Kidney tubule cell (primary cell): ENCODE measurements around the gene JMJD1C.
"Not testable (repeated sequence)": the region's sequence is repeated elsewhere in the genome, so short reads cannot be mapped to it uniquely, and the experiment has no call there.

Experiments used
- DNase-seq: peaks from one replicate; pipeline ENCODE4 v3.0.0-alpha.2; 2018; ENCODE audit warnings: low spot score

JMJD1C gene, protein sequence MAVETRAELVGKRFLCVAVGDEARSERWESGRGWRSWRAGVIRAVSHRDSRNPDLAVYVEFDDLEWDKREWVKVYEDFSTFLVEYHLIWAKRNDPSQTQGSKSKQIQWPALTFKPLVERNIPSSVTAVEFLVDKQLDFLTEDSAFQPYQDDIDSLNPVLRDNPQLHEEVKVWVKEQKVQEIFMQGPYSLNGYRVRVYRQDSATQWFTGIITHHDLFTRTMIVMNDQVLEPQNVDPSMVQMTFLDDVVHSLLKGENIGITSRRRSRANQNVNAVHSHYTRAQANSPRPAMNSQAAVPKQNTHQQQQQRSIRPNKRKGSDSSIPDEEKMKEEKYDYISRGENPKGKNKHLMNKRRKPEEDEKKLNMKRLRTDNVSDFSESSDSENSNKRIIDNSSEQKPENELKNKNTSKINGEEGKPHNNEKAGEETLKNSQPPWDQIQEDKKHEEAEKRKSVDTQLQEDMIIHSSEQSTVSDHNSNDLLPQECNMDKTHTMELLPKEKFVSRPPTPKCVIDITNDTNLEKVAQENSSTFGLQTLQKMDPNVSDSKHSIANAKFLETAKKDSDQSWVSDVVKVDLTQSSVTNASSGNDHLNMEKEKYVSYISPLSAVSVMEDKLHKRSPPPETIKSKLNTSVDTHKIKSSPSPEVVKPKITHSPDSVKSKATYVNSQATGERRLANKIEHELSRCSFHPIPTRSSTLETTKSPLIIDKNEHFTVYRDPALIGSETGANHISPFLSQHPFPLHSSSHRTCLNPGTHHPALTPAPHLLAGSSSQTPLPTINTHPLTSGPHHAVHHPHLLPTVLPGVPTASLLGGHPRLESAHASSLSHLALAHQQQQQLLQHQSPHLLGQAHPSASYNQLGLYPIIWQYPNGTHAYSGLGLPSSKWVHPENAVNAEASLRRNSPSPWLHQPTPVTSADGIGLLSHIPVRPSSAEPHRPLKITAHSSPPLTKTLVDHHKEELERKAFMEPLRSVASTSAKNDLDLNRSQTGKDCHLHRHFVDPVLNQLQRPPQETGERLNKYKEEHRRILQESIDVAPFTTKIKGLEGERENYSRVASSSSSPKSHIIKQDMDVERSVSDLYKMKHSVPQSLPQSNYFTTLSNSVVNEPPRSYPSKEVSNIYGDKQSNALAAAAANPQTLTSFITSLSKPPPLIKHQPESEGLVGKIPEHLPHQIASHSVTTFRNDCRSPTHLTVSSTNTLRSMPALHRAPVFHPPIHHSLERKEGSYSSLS (N-terminal part only)

GRCh38 chr10:63465293-63466143 lies at the start of gene JMJD1C:
JMJD1C (minus strand) TSS chr10:63465977; CDS start chr10:63465662, 315 bp downstream.
- peak; percentile 84 for DNase-seq

DNA sequence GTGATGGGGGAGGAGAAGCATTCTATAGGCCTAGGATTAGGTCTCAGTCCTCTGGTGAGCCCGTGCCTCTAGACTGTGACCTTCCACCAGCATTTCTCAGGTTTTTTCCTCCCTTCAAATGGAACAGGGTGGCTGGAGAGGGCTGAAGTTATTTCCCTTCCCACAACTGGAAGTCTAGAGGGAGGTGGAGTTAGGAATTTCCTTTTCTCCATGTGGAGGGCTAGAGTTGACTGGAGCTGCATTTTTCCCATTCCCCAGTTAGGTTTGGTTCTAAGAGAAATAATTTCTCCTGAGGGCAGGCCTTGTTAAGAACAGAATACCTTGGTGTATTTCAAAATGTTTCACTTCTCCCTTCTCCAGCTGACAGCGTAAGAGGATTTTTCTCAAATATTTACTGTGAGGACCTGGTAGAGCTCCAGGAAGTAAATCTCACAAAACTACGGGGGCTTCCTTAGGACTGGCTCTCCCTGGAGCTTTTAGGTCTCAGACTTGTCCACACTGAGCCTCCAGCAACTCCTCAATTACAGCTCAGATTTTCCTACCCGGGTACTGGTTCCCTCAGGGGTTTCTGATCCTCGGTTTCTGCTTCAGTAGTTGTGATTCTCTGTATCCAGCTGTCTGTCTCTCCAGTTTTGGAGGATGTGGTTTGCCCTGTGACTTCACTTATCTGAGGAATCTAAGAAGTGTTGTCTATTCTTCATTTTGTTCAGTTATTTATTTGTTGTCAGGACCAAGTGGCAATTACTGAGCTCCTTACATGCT lies 49.4 kb upstream of the JMJD1C start:
- DNase-seq, result peak; percentile 64

DNA sequence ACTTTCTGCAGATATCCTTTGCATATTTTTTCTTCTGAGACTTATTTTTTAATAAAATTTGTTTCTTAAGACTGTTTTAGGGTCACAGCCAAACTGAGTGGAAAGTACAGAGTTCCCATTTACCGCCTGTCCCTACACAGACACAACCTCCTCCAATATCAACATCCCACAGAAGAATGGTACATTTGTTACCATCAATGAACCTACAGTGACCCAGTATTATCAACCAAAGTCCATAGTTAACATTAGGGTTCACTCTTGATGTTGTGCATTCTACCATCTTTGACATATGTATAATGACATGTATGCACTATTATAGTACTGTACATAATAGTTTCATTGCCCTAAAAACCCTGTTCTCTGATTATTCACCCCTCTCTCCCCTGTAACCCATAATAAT lies 40.8 kb upstream of the JMJD1C start:
- DNase-seq, result no peak

GRCh38 chr10:63505562-63505961 lies 39.8 kb upstream of the JMJD1C start:
- no peak for DNase-seq

GRCh38 chr10:63504145-63504881 lies 38.5 kb upstream of the JMJD1C start:
- peak; percentile 48 for DNase-seq

DNA sequence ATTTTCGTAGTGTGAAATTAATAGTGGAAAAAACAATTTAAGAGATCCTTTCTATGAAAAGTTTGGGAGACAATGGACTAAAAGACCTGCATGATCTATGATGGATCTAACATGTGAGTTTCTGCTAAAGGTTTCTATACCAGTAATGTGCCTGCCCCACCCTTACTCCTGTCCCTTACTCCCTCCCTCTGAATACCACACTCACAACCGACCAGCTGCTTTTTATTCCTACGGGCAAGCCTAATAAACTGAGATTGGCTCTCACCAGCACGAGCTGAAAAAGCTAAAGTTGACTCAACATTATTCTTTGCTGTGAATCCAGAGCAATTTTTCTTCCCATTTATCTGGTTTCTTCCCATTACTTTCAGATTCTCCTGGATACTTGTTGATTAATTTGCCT lies 37.6 kb upstream of the JMJD1C start:
- DNase-seq, result no peak

GRCh38 chr10:63502832-63503231 lies 37.1 kb upstream of the JMJD1C start:
- no peak for DNase-seq

- no peak for DNase-seq
These were observed 36.2 kb upstream of the JMJD1C start for GRCh38 chr10:63501954-63502353.

GRCh38 chr10:63500551-63500950 lies 34.8 kb upstream of the JMJD1C start:
- DNase-seq, result not testable (repeated sequence)

- no peak for DNase-seq
These were observed 32.9 kb upstream of the JMJD1C start for GRCh38 chr10:63498665-63499064.

- no peak for DNase-seq
These were observed 31.5 kb upstream of the JMJD1C start for GRCh38 chr10:63497321-63497720.

DNA sequence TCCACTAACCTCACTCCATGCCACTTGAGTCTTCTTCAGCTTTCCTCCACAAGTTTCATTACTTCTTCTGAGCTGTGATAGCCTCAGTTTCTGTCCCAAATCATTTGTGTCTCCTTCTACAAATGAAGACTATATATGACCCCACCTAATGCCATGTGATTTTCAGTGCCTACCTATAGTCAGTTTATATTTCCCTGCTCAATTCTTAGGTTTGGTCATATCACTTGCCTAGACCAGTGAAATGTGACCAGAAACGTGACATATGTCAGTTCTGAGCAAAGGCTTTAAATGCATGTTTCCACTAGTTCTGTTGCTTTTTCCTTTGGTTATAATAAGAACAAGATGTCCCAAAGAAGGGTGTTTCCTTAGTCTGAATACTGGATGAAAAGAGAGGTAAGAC lies 30.8 kb upstream of the JMJD1C start:
- no peak for DNase-seq

- DNase-seq, result no peak
These were observed 29.2 kb upstream of the JMJD1C start for GRCh38 chr10:63494951-63495350.

DNA sequence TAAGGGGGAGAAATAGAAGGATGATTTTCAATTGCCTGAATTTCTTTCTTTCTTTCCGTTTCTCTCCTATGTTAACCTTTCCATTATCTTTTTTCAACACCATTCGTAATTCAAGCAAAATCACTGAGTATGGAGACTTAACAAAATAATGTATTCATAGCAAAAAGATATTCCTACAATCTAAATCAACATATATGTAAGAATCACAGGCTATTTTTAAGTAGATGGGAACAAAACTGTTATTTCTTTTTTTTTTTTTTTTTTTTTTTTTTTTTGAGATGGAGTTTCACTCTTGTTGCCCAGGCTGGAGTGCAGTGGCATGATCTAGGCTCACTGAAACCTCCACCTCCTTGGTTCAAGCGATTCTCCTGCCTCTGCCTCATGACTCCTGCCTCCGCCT lies 27.2 kb upstream of the JMJD1C start:
- DNase-seq, result no peak

DNA sequence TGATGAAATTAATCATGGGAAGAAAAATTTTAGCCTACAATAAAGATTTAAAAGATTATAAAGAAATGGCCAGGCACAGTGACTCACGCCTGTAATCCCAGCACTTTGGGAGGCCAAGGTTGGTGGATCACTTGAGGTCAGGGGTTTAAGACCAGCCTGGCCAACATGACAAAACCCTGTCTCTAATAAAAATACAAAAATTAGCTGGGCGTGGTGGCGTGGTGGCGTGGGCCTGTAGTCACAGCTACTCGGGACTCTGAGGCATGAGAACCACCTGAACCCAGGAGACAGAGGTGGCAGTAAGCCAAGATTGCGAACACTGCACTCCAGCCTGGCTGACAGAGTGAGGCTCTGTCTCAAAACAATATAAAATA lies 26.5 kb upstream of the JMJD1C start:
- peak; percentile 4 for DNase-seq

DNA sequence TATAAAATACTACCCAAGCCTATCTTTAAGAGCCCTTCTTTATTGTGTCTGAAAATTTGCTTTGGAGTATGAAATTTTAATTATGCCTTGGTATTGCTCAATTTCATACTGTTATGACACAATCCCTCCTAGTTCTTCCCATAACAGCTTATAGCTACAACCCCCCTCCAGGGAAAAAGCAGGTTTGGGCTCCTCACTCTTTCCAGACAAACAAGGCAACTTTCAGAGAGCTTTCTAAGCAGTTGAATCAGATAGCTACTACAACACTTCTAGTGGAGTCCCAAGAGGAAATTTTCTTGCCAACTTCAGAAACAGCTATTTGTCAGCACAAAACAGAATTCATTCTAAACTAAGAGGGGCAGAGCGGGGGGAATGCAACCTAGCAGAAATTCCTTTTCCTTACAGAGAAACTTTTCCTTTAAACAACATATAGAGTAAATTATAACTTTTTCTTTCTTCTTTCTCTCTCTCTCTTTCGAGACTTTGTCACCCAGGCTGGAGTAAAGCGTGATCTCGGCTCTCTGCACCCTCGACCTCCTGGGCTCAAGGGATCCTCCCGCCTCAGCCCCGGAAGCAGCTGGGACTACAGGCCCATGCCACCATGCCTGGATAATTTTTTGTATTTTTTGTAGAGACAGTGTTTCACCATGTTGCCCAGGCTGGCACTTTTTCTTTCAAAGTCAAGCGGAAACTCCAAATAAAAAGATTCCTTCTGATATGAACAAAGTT lies 26.0 kb upstream of the JMJD1C start:
- DNase-seq, result no peak

GRCh38 chr10:63489838-63490237 lies 24.1 kb upstream of the JMJD1C start:
- DNase-seq, result no peak

DNA sequence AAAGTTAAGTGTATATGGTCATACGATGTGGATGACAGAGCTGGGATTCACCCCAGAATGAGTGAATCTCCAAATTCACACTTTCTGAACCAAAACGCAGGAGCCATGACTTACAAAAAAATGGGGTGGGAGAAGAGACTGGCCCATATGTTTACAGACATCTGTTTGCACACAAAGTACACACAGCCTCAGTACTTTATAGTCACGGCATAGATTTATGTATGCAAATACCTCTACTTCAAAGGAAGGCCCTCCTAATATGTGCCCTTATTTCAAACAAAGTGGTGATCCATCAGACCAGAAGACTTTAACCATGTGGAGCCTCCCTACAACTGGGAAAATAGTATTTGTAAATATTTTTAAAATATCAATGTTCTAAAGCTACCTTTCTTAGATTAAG lies 22.2 kb upstream of the JMJD1C start:
- no peak for DNase-seq

- DNase-seq, result no peak
These were observed 18.2 kb upstream of the JMJD1C start for GRCh38 chr10:63483983-63484382.
